Cardiac muscle cell (in vitro differentiated cells and primary cell): Measurements from ENCODE around the gene KRT84. TPM values are rescaled to one million over a fixed set of nuclear protein-coding genes. Genes with fewer than 3 reads are reported as not detected.

Experiments used
- DNase-seq, 2 donors: peaks; one replicate each; pipeline versions ENCODE4 v3.0.0 to v3.0.0-alpha.2; 2010 to 2017; ENCODE audit warnings: low read depth in 1 of 2, low spot score in 1 of 2
- H3K27ac ChIP-seq: fragments of 200-600 bp; sonication (generic); 2 replicates; pipeline ENCODE4 v1.5.1; 2016
- H3K27me3 ChIP-seq: fragments of 200-600 bp; sonication (generic); 2 replicates; pipeline ENCODE4 v1.6.0; 2016; ENCODE audit warnings: control low read depth
- H3K36me3 ChIP-seq: fragments of 200-600 bp; sonication (generic); 2 replicates; pipeline ENCODE4 v1.5.1; 2016; ENCODE audit warnings: control low read depth
- H3K4me1 ChIP-seq: fragments of 200-600 bp; sonication (generic); 2 replicates; pipeline ENCODE4 v1.8.1; 2017; ENCODE audit warnings: low read depth, mild to moderate bottlenecking, mixed run types
- H3K4me3 ChIP-seq: fragments of 200-600 bp; sonication (generic); 2 replicates; pipeline ENCODE4 v1.5.1; 2016; ENCODE audit warnings: mild to moderate bottlenecking
- H3K9me3 ChIP-seq: fragments of 200-600 bp; sonication (generic); 2 replicates; pipeline ENCODE4 v1.5.1; 2017; ENCODE audit warnings: low read depth, mild to moderate bottlenecking, control low read depth
- CTCF ChIP-seq: IDR thresholded peaks from 2 replicates; pipeline ENCODE4 v1.5.1; 2012; ENCODE audit warnings: low read depth, mild to moderate bottlenecking, low read length
- polyA plus RNA-seq: library from polyadenylated mRNA; unstranded; fragments of >200 nt; fragmentation: Nextera tagmentation; extraction: Ambion mirVana; gene quantifications from 2 replicates; pipeline ENCODE4 v1.2.1, GENCODE V29; 2016
- total RNA-seq: library from RNA; depleted of rRNA; stranded (reverse); fragments of >200 nt; gene quantifications from 2 replicates; pipeline ENCODE4 v1.2.3, GENCODE V29; 2016

The KRT84 gene
- total and polyA plus RNA-seq, 2 experiments from 2014 or later: not detected

GRCh38 chr12:52355176-52355575, 30.3 kb downstream of the KRT84 start:
- Histone ChIP-seq H3K4me1 (no peaks in the 10 kb centered on the region), H3K27me3 (peaks cover 62% of the 10 kb centered on the region), H3K9me3 (no peaks in the 10 kb centered on the region), H3K27ac (no peak overlapping the region), H3K36me3 (no peaks in the 10 kb centered on the region), H3K4me3 (no peak overlapping the region)
- no peak for TF ChIP-seq CTCF
- DNase-seq: no peak

- Histone ChIP-seq H3K4me3 (no peak overlapping the region), H3K9me3 (no peaks in the 10 kb centered on the region), H3K27me3 (peaks cover 57% of the 10 kb centered on the region), H3K4me1 (no peaks in the 10 kb centered on the region), H3K36me3 (no peaks in the 10 kb centered on the region), H3K27ac (no peak overlapping the region)
- TF ChIP-seq CTCF: no peak
- DNase-seq: no peak
Measured at GRCh38 chr12:52354200-52354599, 31.3 kb downstream of the KRT84 start.

- H3K4me3 ChIP-seq: no peak overlapping the region
- H3K36me3 ChIP-seq: no peaks in the 10 kb centered on the region
- H3K9me3 ChIP-seq: no peaks in the 10 kb centered on the region
- no peaks in the 10 kb centered on the region for H3K4me1 ChIP-seq
- no peak for DNase-seq
- peaks cover 57% of the 10 kb centered on the region for H3K27me3 ChIP-seq
- H3K27ac ChIP-seq: no peak overlapping the region
- no peak for TF ChIP-seq CTCF
Measured at GRCh38 chr12:52353766-52354165, 31.7 kb downstream of the KRT84 start.

GRCh38 chr12:52352951-52353350, 32.5 kb downstream of the KRT84 start:
- Histone ChIP-seq H3K4me3 (no peak overlapping the region), H3K27ac (no peak overlapping the region), H3K4me1 (no peaks in the 10 kb centered on the region), H3K9me3 (no peaks in the 10 kb centered on the region), H3K27me3 (peaks cover 57% of the 10 kb centered on the region), H3K36me3 (no peaks in the 10 kb centered on the region)
- no peak for DNase-seq
- TF ChIP-seq CTCF: no peak

- no peak for DNase-seq
- Histone ChIP-seq H3K27me3 (peaks cover 52% of the 10 kb centered on the region), H3K36me3 (no peaks in the 10 kb centered on the region), H3K9me3 (no peaks in the 10 kb centered on the region), H3K27ac (no peak overlapping the region), H3K4me3 (no peak overlapping the region), H3K4me1 (no peaks in the 10 kb centered on the region)
- no peak for TF ChIP-seq CTCF
Measured at GRCh38 chr12:52351196-52352059, 34.0 kb downstream of the KRT84 start.
